PC-3 (cell line): ENCODE measurements around the gene WDR6. TPM values are rescaled to one million over a fixed set of nuclear protein-coding genes. Genes with fewer than 3 reads are reported as not detected.

ENCODE experiments used
- ATAC-seq: fragments of 200-7000 bp; cut with Tn5 transposase; 2 replicates; pipeline ENCODE4 v1.9.1; 2020; ENCODE audit warnings: mild to moderate bottlenecking, moderate library complexity
- BruUV-seq: library from RNA; stranded (reverse); fragments of 400-500 nt; replicated peaks from 2 replicates; lab custom pipeline; 2021; lab: Mats Ljungman, UMichigan
- CTCF ChIA-PET: fragments of 300-600 bp; sonication (Branson Sonifier 250); formaldehyde crosslinking; loops from one replicate; lab custom pipeline; 2022; ENCODE audit warnings: antibody characterized with exemption; lab: Charles Lee
- POLR2A ChIA-PET: fragments of 300-600 bp; sonication (Branson Sonifier 250); formaldehyde crosslinking; loops from one replicate; lab custom pipeline; 2022; ENCODE audit warnings: antibody characterized with exemption; ENCODE audit not compliant: unreplicated experiment; lab: Charles Lee
- DNase-seq: peaks from one replicate; pipeline ENCODE4 v3.0.0-alpha.2; 2015
- H2AFZ ChIP-seq: fragments of 300-600 bp; sonication (generic); 2 replicates; pipeline ENCODE4 v1.6.0; 2016; ENCODE audit warnings: antibody characterized with exemption, low read length
- H3F3A ChIP-seq: fragments of 300-600 bp; sonication (generic); one replicate; pipeline ENCODE4 v1.6.0; 2017; ENCODE audit warnings: antibody characterized with exemption, low read length, control low read depth, mild to moderate bottlenecking; ENCODE audit not compliant: unreplicated experiment
- H3K27ac ChIP-seq: fragments of 300-600 bp; sonication (generic); 2 replicates; pipeline ENCODE4 v1.5.1; 2016; ENCODE audit warnings: mild to moderate bottlenecking, low read length
- H3K27me3 ChIP-seq: fragments of 300-600 bp; sonication (generic); 2 replicates; pipeline ENCODE4 v1.6.1; 2016; ENCODE audit warnings: low read length, mixed read lengths
- H3K36me3 ChIP-seq: fragments of 300-600 bp; sonication (generic); 2 replicates; pipeline ENCODE4 v1.6.1; 2016; ENCODE audit warnings: low read depth, mixed run types, low read length, mixed read lengths
- H3K4me1 ChIP-seq: fragments of 300-600 bp; sonication (generic); 2 replicates; pipeline ENCODE4 v1.5.1; 2016; ENCODE audit warnings: low read length; ENCODE audit not compliant: insufficient read depth
- H3K4me2 ChIP-seq: fragments of 300-600 bp; sonication (generic); 2 replicates; pipeline ENCODE4 v1.6.0; 2016; ENCODE audit warnings: low read length
- H3K4me3 ChIP-seq: fragments of 300-600 bp; sonication (generic); 2 replicates; pipeline ENCODE4 v1.5.1; 2016; ENCODE audit warnings: mild to moderate bottlenecking, low read length, mixed read lengths
- H3K79me2 ChIP-seq: fragments of 300-600 bp; sonication (generic); 2 replicates; pipeline ENCODE4 v1.6.1; 2017; ENCODE audit warnings: low read length, mixed read lengths
- H3K9ac ChIP-seq: fragments of 300-600 bp; sonication (generic); 2 replicates; pipeline ENCODE4 v1.6.0; 2016; ENCODE audit warnings: mild to moderate bottlenecking, low read length
- H3K9me2 ChIP-seq: fragments of 300-600 bp; sonication (generic); replicated peaks from 2 replicates; pipeline ENCODE4 v1.6.1; 2016; ENCODE audit warnings: mixed run types, low read length, mixed read lengths
- H3K9me3 ChIP-seq: fragments of 300-600 bp; sonication (generic); 2 replicates; pipeline ENCODE4 v1.6.1; 2016; ENCODE audit warnings: low read length, mixed read lengths
- H4K20me1 ChIP-seq: fragments of 300-600 bp; sonication (generic); 2 replicates; pipeline ENCODE4 v1.6.1; 2016; ENCODE audit warnings: low read length, mixed read lengths
- CTCF ChIP-seq: fragments of 300-600 bp; sonication (generic); conservative IDR thresholded peaks from 2 replicates; pipeline ENCODE4 v1.5.1; 2017; ENCODE audit warnings: antibody characterized with exemption, low read depth, mild to moderate bottlenecking, low read length
- EZH2 ChIP-seq: fragments of 300-600 bp; sonication (generic); IDR thresholded peaks from one replicate; pipeline ENCODE4 v1.6.1; 2017; ENCODE audit warnings: antibody characterized with exemption, mild to moderate bottlenecking, low read length; ENCODE audit not compliant: unreplicated experiment
- EZH2phosphoT487 ChIP-seq: fragments of 300-600 bp; sonication (generic); IDR thresholded peaks from 2 replicates; pipeline ENCODE4 v1.6.1; 2018; ENCODE audit warnings: mild to moderate bottlenecking, antibody characterized with exemption, low read length, borderline replicate concordance
- intact Hi-C: fragments of 100-400 bp; cut with micrococcal nuclease; formaldehyde crosslinking; loops from 2 replicates; pipeline ENCODE4 v1.9.0; 2023
- total RNA-seq: library from RNA; depleted of rRNA; stranded (reverse); fragments of >200 nt; gene quantifications from 2 replicates; pipeline ENCODE4 v1.2.3, GENCODE V29; 2014

WDR6 gene
- total RNA-seq, 1 experiment from 2014 or later, result 92.7 TPM

GRCh38 chr3:49020330-49021212 is 13.4 kb downstream of the WDR6 start:
- H3K27ac ChIP-seq, result peak overlapping the region; percentile 95
- peak overlapping the region; percentile 99 for H3K4me2 ChIP-seq
- no peaks in the 10 kb centered on the region for H3K9me3 ChIP-seq
- H3K36me3 ChIP-seq, result peaks cover 20% of the 10 kb centered on the region
- CTCF ChIA-PET, result interaction anchor here (0.6 to 1.8 kb wide), 5 partner anchors 31 to 317 kb away, joined by 3 to 9 read pairs (median 4); partner anchors contain the start of gene P4HTM
- peaks cover 39% of the 10 kb centered on the region; the same call in 1 of the 2 replicates for H3K4me1 ChIP-seq
- H3K27me3 ChIP-seq, result no peaks in the 10 kb centered on the region
- intact Hi-C loops, result loop anchor here (1.0 to 5.0 kb wide), 2 partner anchors 13 to 72 kb away; partner anchors contain the start of genes QRICH1 and WDR6
- H3K9ac ChIP-seq, result peak overlapping the region; percentile 96
- no peaks in the 10 kb centered on the region for H3F3A ChIP-seq
- ATAC-seq (no peak), DNase-seq (no peak)
- H3K9me2 ChIP-seq, result no peaks in the 10 kb centered on the region
- H3K79me2 ChIP-seq, result peaks cover 56% of the 10 kb centered on the region
- no peak for TF ChIP-seq CTCF
- TF ChIP-seq EZH2phosphoT487, result no peak
- no peak for TF ChIP-seq EZH2
- POLR2A ChIA-PET, result interaction anchor here (0.5 to 3.8 kb wide), 8 partner anchors 8 to 571 kb away, joined by 3 to 51 read pairs (median 5); partner anchors contain the start of gene WDR6
- BruUV-seq, result TSS peak; percentile 64
- no peak overlapping the region for H2AFZ ChIP-seq
- peak overlapping the region; percentile 94 for H3K4me3 ChIP-seq
- H4K20me1 ChIP-seq, result no peaks in the 10 kb centered on the region

DNA sequence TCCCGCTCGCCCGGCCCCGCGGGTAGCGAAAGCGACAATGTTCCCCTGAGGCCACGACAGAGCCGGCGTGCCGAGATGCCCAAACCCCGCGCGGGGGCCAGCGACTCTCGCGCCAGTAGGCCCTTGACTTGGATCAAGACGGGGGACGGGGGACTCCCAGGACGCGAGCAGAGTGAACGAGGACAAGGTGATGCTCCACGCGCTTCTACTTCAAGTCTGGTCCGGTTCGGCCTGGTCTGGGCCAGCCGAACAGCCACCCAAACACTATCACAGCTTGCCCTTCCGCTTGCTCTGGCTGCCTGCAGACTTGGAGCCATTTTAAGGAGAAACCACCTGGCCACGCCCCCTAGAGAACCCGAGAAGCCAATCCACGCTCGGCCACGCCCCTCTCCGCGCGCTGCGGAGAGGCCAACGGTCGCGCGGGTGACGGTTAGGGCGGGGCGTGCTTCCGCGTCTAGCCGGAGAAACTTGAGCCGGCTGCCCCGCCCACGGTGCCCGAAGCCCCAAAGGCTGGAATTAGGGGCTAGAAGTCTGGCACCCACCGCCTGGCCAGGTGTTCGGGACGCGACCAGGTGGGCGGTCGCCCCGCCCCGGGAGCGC is 14.1 kb downstream of the WDR6 start:
- intact Hi-C loops, result loop anchor here (1.0 to 5.0 kb wide), 2 partner anchors 14 to 71 kb away; partner anchors contain the start of genes QRICH1 and WDR6

More for the DNA sequence above, 14.1 kb downstream of the WDR6 start:
- H3F3A ChIP-seq, result no peaks in the 10 kb centered on the region
- H3K9ac ChIP-seq, result peak overlapping the region; percentile 96
- POLR2A ChIA-PET, result interaction anchor here (0.5 to 3.8 kb wide), 7 partner anchors 9 to 432 kb away, joined by 3 to 51 read pairs (median 5); partner anchors contain the start of gene WDR6
- ATAC-seq (peak; percentile 48), DNase-seq (peak; percentile 99)
- CTCF ChIA-PET, result interaction anchor here (0.6 to 1.8 kb wide), 4 partner anchors 10 to 33 kb away, joined by 3 to 9 read pairs (median 6); partner anchors contain the start of gene WDR6
- peak overlapping the region; percentile 94 for H3K4me3 ChIP-seq
- peak overlapping the region; percentile 95 for H3K27ac ChIP-seq
- no peaks in the 10 kb centered on the region for H3K9me3 ChIP-seq
- H2AFZ ChIP-seq, result peak overlapping the region; percentile 85
- H3K9me2 ChIP-seq, result no peaks in the 10 kb centered on the region
- peaks cover 39% of the 10 kb centered on the region; the same call in 1 of the 2 replicates for H3K4me1 ChIP-seq
- TF ChIP-seq EZH2 (no peak), EZH2phosphoT487 (no peak)
- BruUV-seq, result no TSS peak
- peaks cover 26% of the 10 kb centered on the region for H3K36me3 ChIP-seq
- no peaks in the 10 kb centered on the region for H4K20me1 ChIP-seq
- H3K4me2 ChIP-seq, result peak overlapping the region; percentile 99
- H3K79me2 ChIP-seq, result peaks cover 64% of the 10 kb centered on the region
- no peaks in the 10 kb centered on the region for H3K27me3 ChIP-seq
